GM19239 (cell line): ENCODE measurements around the gene UBE3B.

ENCODE experiments used
- DNase-seq: peaks from one replicate; pipeline ENCODE4 v3.0.0; 2011; ENCODE audit warnings: low spot score; ENCODE audit not compliant: insufficient read length
- FAIRE-seq: peaks from 2 replicates; lab custom pipeline; 2011; peaks lifted over from hg19 to GRCh38; lab: Jason Lieb, UNC

The UBE3B gene

DNA sequence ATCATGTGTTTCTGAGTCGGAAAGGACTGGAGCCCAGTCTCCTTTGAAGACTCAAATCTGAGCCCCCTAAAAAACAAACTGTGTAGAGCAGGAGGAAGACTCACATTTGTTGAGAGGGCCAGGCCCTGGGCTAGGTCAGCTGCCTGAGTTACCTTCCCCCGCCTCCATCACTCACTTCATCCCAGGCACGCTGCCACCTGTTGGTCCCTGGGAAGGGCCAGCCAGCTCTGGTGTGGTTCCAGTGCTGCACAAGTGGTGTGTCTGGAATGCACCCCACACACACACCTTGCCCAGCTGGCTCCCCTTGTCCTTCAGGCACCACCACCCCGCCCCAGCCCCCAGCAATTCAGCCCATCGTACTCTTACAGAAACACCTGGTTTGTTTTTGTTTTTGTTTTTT is 105.2 kb downstream of the UBE3B start:
- FAIRE-seq: no peak

DNA sequence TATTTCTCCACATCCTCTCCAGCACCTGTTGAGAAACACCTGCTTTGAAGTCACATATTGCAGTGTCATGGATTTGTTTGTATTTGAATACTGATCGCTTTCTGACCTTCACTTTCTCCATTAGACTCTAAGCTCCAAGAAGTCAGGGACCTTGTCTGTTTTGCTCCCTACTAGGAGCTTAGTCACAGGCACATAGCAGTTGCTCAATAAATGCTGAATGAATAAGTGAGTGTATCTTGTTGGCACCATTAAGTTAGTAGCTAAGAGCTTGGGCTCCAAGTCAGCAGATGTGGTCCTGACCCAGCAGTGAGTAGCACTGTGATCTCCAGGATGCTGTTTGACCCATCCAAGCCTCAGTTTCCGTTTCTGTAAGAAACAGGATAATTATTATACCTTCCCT is 106.3 kb downstream of the UBE3B start:
- no peak for DNase-seq
- FAIRE-seq: no peak

More for the DNA sequence above, 105.2 kb downstream of the UBE3B start:
- DNase-seq: no peak
